HCT116 (cell line): ENCODE data around the gene KLK8. TPM values are rescaled to one million over a fixed set of nuclear protein-coding genes. Genes with fewer than 3 reads are reported as not detected.

Source experiments
- ATAC-seq: fragments of 200-7000 bp; cut with Tn5 transposase; 2 replicates; pipeline ENCODE4 v1.9.1; 2020; ENCODE audit warnings: mild to moderate bottlenecking, moderate library complexity
- BruUV-seq: library from RNA; stranded (reverse); fragments of 400-500 nt; replicated peaks from 2 replicates; lab custom pipeline; 2021; lab: Mats Ljungman, UMichigan
- CTCF ChIA-PET: fragments of 300-600 bp; sonication (Branson Sonifier 250); formaldehyde crosslinking; loops from one replicate; lab custom pipeline; 2021; ENCODE audit warnings: antibody characterized with exemption; lab: Charles Lee
- POLR2A ChIA-PET: fragments of 300-600, 350-600 bp; sonication (Branson Sonifier 250); formaldehyde crosslinking; loops from one replicate; lab custom pipeline; 2021; ENCODE audit warnings: antibody characterized with exemption; lab: Charles Lee
- RAD21 ChIA-PET, 2 experiments: fragments of 300-600 bp; sonication (Branson Sonifier 250); formaldehyde crosslinking; loops; one replicate each; lab custom pipeline; 2023; ENCODE audit warnings: low total read pairs in 2 of 2; ENCODE audit not compliant: uncharacterized antibody in 2 of 2, unreplicated experiment in 2 of 2, low non-redundant PET in 1 of 2; lab: Charles Lee
- DNase-seq: peaks from one replicate; pipeline ENCODE4 v3.0.0-alpha.2; 2010; ENCODE audit warnings: low read depth, low spot score
- H2AFZ ChIP-seq: fragments of 200-600 bp; shearing (Covaris generic), sonication (generic); 2 replicates; pipeline ENCODE4 v1.6.1; 2017; ENCODE audit warnings: low read depth, mixed run types, mixed read lengths, antibody characterized with exemption, low read length; ENCODE audit not compliant: poor library complexity, severe bottlenecking
- H3K27ac ChIP-seq: 2 replicates; pipeline ENCODE4 v1.5.1; 2012; ENCODE audit warnings: low read depth, low read length
- H3K27me3 ChIP-seq: fragments of 200-600 bp; sonication (generic); 2 replicates; pipeline ENCODE4 v1.6.1; 2016; ENCODE audit warnings: mixed run types, low read length, mixed read lengths; ENCODE audit not compliant: insufficient read depth
- H3K36me3 ChIP-seq, 2 experiments: fragments of 200-500 bp in 1 of 2; fragments of 200-600 bp in 1 of 2; sonication (Bioruptor generic) in 1 of 2; sonication (generic) in 1 of 2; 2 replicates each; pipeline versions ENCODE4 v1.5.1 to v1.6.1; 2014 to 2016; ENCODE audit warnings: low read length in 2 of 2, inconsistent platforms in 1 of 2, mixed read lengths in 1 of 2, mixed run types in 1 of 2; ENCODE audit not compliant: insufficient read depth in 2 of 2, control insufficient read depth in 1 of 2
- H3K4me1 ChIP-seq, 2 experiments: fragments of 200-600 bp in 1 of 2; sonication (generic) in 1 of 2; 2 replicates each; pipeline versions ENCODE4 v1.5.1 to v1.6.1; 2012 to 2017; ENCODE audit warnings: low read length in 2 of 2, inconsistent platforms in 1 of 2, mild to moderate bottlenecking in 1 of 2, mixed read lengths in 1 of 2, mixed run types in 1 of 2, moderate library complexity in 1 of 2; ENCODE audit not compliant: insufficient read depth in 2 of 2, control insufficient read depth in 1 of 2
- H3K4me2 ChIP-seq: fragments of 200-600 bp; sonication (generic); 2 replicates; pipeline ENCODE4 v1.6.1; 2017; ENCODE audit warnings: mixed run types, low read length, mixed read lengths
- H3K4me3 ChIP-seq, 2 experiments: fragments of 200-600 bp in 1 of 2; sonication (generic) in 1 of 2; replicated peaks in 1 of 2; 2 replicates each; pipeline ENCODE4 v1.5.1; 2011 to 2016; ENCODE audit warnings: low read length in 2 of 2, control low read depth in 1 of 2, low read depth in 1 of 2, mild to moderate bottlenecking in 1 of 2, mixed read lengths in 1 of 2, mixed run types in 1 of 2
- H3K79me2 ChIP-seq: fragments of 200-600 bp; sonication (generic); 2 replicates; pipeline ENCODE4 v1.6.1; 2017; ENCODE audit warnings: mild to moderate bottlenecking, mixed run types, low read length, moderate library complexity, mixed read lengths; ENCODE audit not compliant: insufficient read depth
- H3K9ac ChIP-seq: fragments of 200-600 bp; sonication (generic); 2 replicates; pipeline ENCODE4 v1.6.1; 2016; ENCODE audit warnings: low read length, mixed read lengths
- H3K9me2 ChIP-seq: fragments of 200-600 bp; sonication (generic), shearing (Covaris generic); 2 replicates; pipeline ENCODE4 v1.6.1; 2017; ENCODE audit warnings: mixed run types, mild to moderate bottlenecking, moderate library complexity; ENCODE audit not compliant: insufficient read depth
- H3K9me3 ChIP-seq, 2 experiments: fragments of 200-500 bp in 1 of 2; fragments of 200-600 bp in 1 of 2; sonication (Bioruptor generic) in 1 of 2; sonication (generic) in 1 of 2; 2 replicates each; pipeline ENCODE4 v1.6.1; 2014 to 2017; ENCODE audit warnings: low read length in 2 of 2, mixed read lengths in 2 of 2, inconsistent platforms in 1 of 2, low read depth in 1 of 2, mild to moderate bottlenecking in 1 of 2, mixed run types in 1 of 2, moderate library complexity in 1 of 2; ENCODE audit not compliant: control insufficient read depth in 1 of 2, insufficient read depth in 1 of 2
- H4K20me1 ChIP-seq: fragments of 200-600 bp; sonication (generic), shearing (Covaris generic); 2 replicates; pipeline ENCODE4 v1.6.1; 2017; ENCODE audit warnings: mixed run types, mild to moderate bottlenecking, moderate library complexity; ENCODE audit not compliant: insufficient read depth
- ATF3 ChIP-seq: IDR thresholded peaks from 2 replicates; pipeline ENCODE4 v1.6.1; 2012
- CEBPB ChIP-seq: IDR thresholded peaks from 2 replicates; pipeline ENCODE4 v1.6.1; 2012; ENCODE audit warnings: low read depth
- EGR1 ChIP-seq: IDR thresholded peaks from 2 replicates; pipeline ENCODE4 v1.6.1; 2012; ENCODE audit warnings: low read depth
- EZH2phosphoT487 ChIP-seq: fragments of 200-600 bp; IDR thresholded peaks from 2 replicates; pipeline ENCODE4 v1.6.1; 2018; ENCODE audit warnings: antibody characterized with exemption, borderline replicate concordance
- JUND ChIP-seq: IDR thresholded peaks from 2 replicates; pipeline ENCODE4 v1.6.1; 2012
- POLR2AphosphoS5 ChIP-seq: IDR thresholded peaks from 2 replicates; pipeline ENCODE4 v1.6.1; 2011; ENCODE audit warnings: mild to moderate bottlenecking, low read depth, low read length, moderate library complexity
- SIN3A ChIP-seq: IDR thresholded peaks from 2 replicates; pipeline ENCODE4 v1.6.1; 2012; ENCODE audit warnings: low read depth
- SP1 ChIP-seq: IDR thresholded peaks from 2 replicates; pipeline ENCODE4 v1.6.1; 2012; ENCODE audit warnings: low read depth
- TCF7L2 ChIP-seq: IDR thresholded peaks from 2 replicates; pipeline ENCODE4 v1.7.0; 2011; ENCODE audit warnings: borderline replicate concordance, inconsistent platforms; ENCODE audit not compliant: insufficient read depth, insufficient read length; ENCODE audit errors: extremely low read depth
- ZNF274 ChIP-seq: fragments of 200-500 bp; sonication (Bioruptor generic); IDR thresholded peaks from 2 replicates; pipeline ENCODE4 v1.6.1; 2014; ENCODE audit warnings: mild to moderate bottlenecking, low read depth, low read length, inconsistent platforms
- intact Hi-C: fragments of 100-400 bp; cut with micrococcal nuclease; formaldehyde crosslinking; loops from 2 replicates; pipeline ENCODE4 v1.10.0; 2022
- total RNA-seq: library from RNA; stranded (reverse); gene quantifications from one replicate; pipeline ENCODE4 v1.2.1, GENCODE V29; 2021; ENCODE audit not compliant: unreplicated experiment
- TF ChIP-seq, protein P1 (sequence below): IDR thresholded peaks from 2 replicates; pipeline ENCODE4 v1.6.1; 2012; ENCODE audit warnings: low read depth
- TF ChIP-seq, protein P2 (sequence below): IDR thresholded peaks from 2 replicates; pipeline ENCODE4 v1.6.1; 2012

KLK8 gene
- total RNA-seq, 1 experiment from 2014 or later: 92.8 TPM

DNA sequence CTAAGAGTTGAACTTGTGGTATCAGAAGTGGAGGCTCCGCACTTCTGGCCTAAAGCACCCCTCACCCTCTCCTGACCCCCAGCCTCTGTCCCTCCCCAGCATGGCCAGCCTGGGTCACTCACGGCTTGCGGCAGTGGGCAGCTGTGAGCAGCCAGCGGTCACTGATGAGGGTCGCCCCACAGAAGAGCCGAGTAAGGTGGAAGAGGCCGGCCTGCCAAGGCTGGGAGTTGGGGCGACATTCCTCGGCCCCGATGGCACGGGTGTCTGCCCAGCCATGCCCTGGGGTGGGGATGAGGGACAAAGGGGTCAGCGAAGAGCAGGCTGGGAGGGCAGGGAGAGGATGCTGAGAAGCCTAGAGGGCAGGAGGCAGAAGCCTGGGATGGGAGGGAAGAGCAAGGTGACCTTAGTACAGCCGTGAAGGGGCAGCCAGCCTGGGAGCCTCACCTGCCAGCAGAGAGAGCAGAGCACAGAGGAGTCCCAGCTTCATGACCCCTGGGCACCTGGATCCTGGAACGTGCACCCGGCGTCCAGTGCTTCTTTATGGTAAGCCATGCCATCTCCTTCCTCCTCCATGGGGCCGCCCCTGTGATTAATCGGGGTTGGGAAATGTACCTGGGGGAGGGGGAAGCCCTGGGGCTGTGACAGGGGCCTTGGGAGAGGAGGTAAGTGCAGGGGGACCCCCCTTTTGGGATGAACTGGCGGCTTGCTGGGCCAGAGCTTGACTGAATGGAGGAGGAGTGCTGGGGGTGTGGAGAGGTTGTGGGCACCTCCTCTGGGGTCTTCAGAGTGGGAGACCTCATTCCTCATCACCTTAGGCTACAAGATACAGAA, 7.9 kb upstream of the KLK8 start:
- Histone ChIP-seq H3K36me3 (no peaks in the 10 kb centered on the region), H3K27me3 (no peaks in the 10 kb centered on the region), H3K79me2 (no peaks in the 10 kb centered on the region), H3K9me2 (no peaks in the 10 kb centered on the region), H3K27ac (no peak overlapping the region), H3K4me2 (no peak overlapping the region), H3K9me3 (no peaks in the 10 kb centered on the region), H3K4me3 (no peak overlapping the region), H2AFZ (no peak overlapping the region), H3K4me1 (peaks cover 2 to 27% of the 10 kb centered on the region in 2 experiments; a peak in 1 of 4 replicates), H3K9ac (no peak overlapping the region), H4K20me1 (no peaks in the 10 kb centered on the region)
- POLR2A ChIA-PET: no interaction called here
- no peak for DNase-seq
- no peak for TF ChIP-seq CEBPB
- TF ChIP-seq POLR2AphosphoS5: no peak
- no peak for TF ChIP-seq ATF3
- no peak for TF ChIP-seq JUND
- TF ChIP-seq, protein P1, sequence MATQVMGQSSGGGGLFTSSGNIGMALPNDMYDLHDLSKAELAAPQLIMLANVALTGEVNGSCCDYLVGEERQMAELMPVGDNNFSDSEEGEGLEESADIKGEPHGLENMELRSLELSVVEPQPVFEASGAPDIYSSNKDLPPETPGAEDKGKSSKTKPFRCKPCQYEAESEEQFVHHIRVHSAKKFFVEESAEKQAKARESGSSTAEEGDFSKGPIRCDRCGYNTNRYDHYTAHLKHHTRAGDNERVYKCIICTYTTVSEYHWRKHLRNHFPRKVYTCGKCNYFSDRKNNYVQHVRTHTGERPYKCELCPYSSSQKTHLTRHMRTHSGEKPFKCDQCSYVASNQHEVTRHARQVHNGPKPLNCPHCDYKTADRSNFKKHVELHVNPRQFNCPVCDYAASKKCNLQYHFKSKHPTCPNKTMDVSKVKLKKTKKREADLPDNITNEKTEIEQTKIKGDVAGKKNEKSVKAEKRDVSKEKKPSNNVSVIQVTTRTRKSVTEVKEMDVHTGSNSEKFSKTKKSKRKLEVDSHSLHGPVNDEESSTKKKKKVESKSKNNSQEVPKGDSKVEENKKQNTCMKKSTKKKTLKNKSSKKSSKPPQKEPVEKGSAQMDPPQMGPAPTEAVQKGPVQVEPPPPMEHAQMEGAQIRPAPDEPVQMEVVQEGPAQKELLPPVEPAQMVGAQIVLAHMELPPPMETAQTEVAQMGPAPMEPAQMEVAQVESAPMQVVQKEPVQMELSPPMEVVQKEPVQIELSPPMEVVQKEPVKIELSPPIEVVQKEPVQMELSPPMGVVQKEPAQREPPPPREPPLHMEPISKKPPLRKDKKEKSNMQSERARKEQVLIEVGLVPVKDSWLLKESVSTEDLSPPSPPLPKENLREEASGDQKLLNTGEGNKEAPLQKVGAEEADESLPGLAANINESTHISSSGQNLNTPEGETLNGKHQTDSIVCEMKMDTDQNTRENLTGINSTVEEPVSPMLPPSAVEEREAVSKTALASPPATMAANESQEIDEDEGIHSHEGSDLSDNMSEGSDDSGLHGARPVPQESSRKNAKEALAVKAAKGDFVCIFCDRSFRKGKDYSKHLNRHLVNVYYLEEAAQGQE: no peak
- TF ChIP-seq SIN3A: no peak
- no peak for TF ChIP-seq ZNF274
- TF ChIP-seq SP1: no peak
- TF ChIP-seq EZH2phosphoT487: no peak
- TF ChIP-seq EGR1: no peak
- no peak for TF ChIP-seq TCF7L2
- TF ChIP-seq, protein P2, sequence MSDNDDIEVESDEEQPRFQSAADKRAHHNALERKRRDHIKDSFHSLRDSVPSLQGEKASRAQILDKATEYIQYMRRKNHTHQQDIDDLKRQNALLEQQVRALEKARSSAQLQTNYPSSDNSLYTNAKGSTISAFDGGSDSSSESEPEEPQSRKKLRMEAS: no peak
- intact Hi-C loops: no loop called here
- no peak for ATAC-seq
- CTCF ChIA-PET: no interaction called here
- BruUV-seq: no TSS peak
- RAD21 ChIA-PET: no interaction called here
